SK-N-SH treated with all-trans-retinoic acid at 6 μM for 48 hours (cell line): ENCODE data around the gene FOXK1.
A peak's percentile ranks its signal among the peaks of the same experiment; 100 is the strongest.

Source experiments
- ATAC-seq: fragments of 200-7000 bp; cut with Tn5 transposase; 3 replicates; pipeline ENCODE4 v1.9.1; 2020; ENCODE audit warnings: mild to moderate bottlenecking, moderate library complexity
- ARNTL ChIP-seq: fragments of 450-650 bp; formaldehyde crosslinking; IDR thresholded peaks from 2 replicates; pipeline ENCODE4 v1.5.0; 2020; ENCODE audit warnings: low read depth, mild to moderate bottlenecking, moderate library complexity, borderline replicate concordance
- BACH2 ChIP-seq: fragments of 250-450 bp; sonication (Bioruptor Pico); IDR thresholded peaks from 2 replicates; pipeline ENCODE4 v1.9.0; 2021; ENCODE audit warnings: mild to moderate bottlenecking, borderline replicate concordance
- CSDC2 ChIP-seq: fragments of 250-450 bp; sonication (Bioruptor Pico); IDR thresholded peaks from 2 replicates; pipeline ENCODE4 v1.5.0; 2020; ENCODE audit warnings: mild to moderate bottlenecking, moderate library complexity
- ESRRG ChIP-seq: fragments of 250-450 bp; sonication (Bioruptor Pico); IDR thresholded peaks from 2 replicates; pipeline ENCODE4 v1.6.1; 2021; ENCODE audit warnings: mild to moderate bottlenecking
- GLIS3 ChIP-seq: fragments of 250-450 bp; sonication (Bioruptor Pico); IDR thresholded peaks from 2 replicates; pipeline ENCODE4 v1.5.0; 2020; ENCODE audit warnings: mild to moderate bottlenecking, moderate library complexity
- ISL1 ChIP-seq: fragments of 250-450 bp; sonication (Bioruptor Pico); IDR thresholded peaks from 2 replicates; pipeline ENCODE4 v2.1.2; 2022; ENCODE audit warnings: mild to moderate bottlenecking, moderate library complexity
- OSR1 ChIP-seq: fragments of 250-450 bp; sonication (Bioruptor Pico); IDR thresholded peaks from 2 replicates; pipeline ENCODE4 v1.8.0; 2022; ENCODE audit warnings: moderate library complexity, mild to moderate bottlenecking, inconsistent platforms
- PPARA ChIP-seq: fragments of 250-450 bp; sonication (Bioruptor Pico); IDR thresholded peaks from 2 replicates; pipeline ENCODE4 v1.5.0; 2020; ENCODE audit warnings: mild to moderate bottlenecking, borderline replicate concordance
- RARB ChIP-seq: fragments of 250-450 bp; sonication (Bioruptor Pico); IDR thresholded peaks from 2 replicates; pipeline ENCODE4 v1.8.0; 2021; ENCODE audit warnings: mild to moderate bottlenecking, moderate library complexity
- SNAI2 ChIP-seq: fragments of 250-450 bp; sonication (Bioruptor Pico); IDR thresholded peaks from 2 replicates; pipeline ENCODE4 v1.5.0; 2020; ENCODE audit warnings: mild to moderate bottlenecking, moderate library complexity
- TCF4 ChIP-seq: fragments of 250-450 bp; sonication (Bioruptor Pico); IDR thresholded peaks from 2 replicates; pipeline ENCODE4 v1.8.0; 2021; ENCODE audit warnings: mild to moderate bottlenecking, moderate library complexity, borderline replicate concordance
- TOX ChIP-seq: fragments of 250-450 bp; sonication (Bioruptor Pico); IDR thresholded peaks from 2 replicates; pipeline ENCODE4 v1.8.0; 2021; ENCODE audit warnings: mild to moderate bottlenecking, moderate library complexity, borderline replicate concordance
- ZC3H10 ChIP-seq: fragments of 250-450 bp; sonication (Bioruptor Pico); IDR thresholded peaks from 2 replicates; pipeline ENCODE4 v1.5.1; 2021; ENCODE audit warnings: mild to moderate bottlenecking, moderate library complexity
- ZFP30 ChIP-seq: fragments of 450-650 bp; formaldehyde crosslinking; IDR thresholded peaks from 2 replicates; pipeline ENCODE4 v1.5.0; 2022; ENCODE audit warnings: mild to moderate bottlenecking, moderate library complexity
- ZNF565 ChIP-seq: fragments of 450-650 bp; formaldehyde crosslinking; conservative IDR thresholded peaks from 2 replicates; pipeline ENCODE4 v1.5.0; 2020; ENCODE audit warnings: low read depth, mild to moderate bottlenecking, moderate library complexity
- ZNF70 ChIP-seq: fragments of 450-650 bp; formaldehyde crosslinking; IDR thresholded peaks from 2 replicates; pipeline ENCODE4 v1.5.0; 2020; ENCODE audit warnings: mild to moderate bottlenecking, moderate library complexity
- ZNF8 ChIP-seq: fragments of 450-650 bp; formaldehyde crosslinking; IDR thresholded peaks from 2 replicates; pipeline ENCODE4 v1.5.0; 2020; ENCODE audit warnings: mild to moderate bottlenecking, moderate library complexity
- TF ChIP-seq, protein P1 (sequence below): fragments of 250-450 bp; sonication (Bioruptor Pico); IDR thresholded peaks from 2 replicates; pipeline ENCODE4 v1.8.0; 2020; ENCODE audit warnings: mild to moderate bottlenecking, moderate library complexity, borderline replicate concordance
- TF ChIP-seq, protein P2 (sequence below): fragments of 250-450 bp; sonication (Bioruptor Pico); IDR thresholded peaks from 2 replicates; pipeline ENCODE4 v1.5.1; 2020; ENCODE audit warnings: low read depth, mild to moderate bottlenecking, moderate library complexity
- TF ChIP-seq, protein P3 (sequence below): fragments of 250-450 bp; sonication (Bioruptor Pico); IDR thresholded peaks from 2 replicates; pipeline ENCODE4 v1.5.1; 2021; ENCODE audit warnings: mild to moderate bottlenecking, moderate library complexity
- TF ChIP-seq, protein P4 (sequence below): fragments of 250-450 bp; sonication (Bioruptor Pico); IDR thresholded peaks from 2 replicates; pipeline ENCODE4 v1.8.0; 2021; ENCODE audit warnings: low read depth, mild to moderate bottlenecking, moderate library complexity, borderline replicate concordance

FOXK1 gene

DNA sequence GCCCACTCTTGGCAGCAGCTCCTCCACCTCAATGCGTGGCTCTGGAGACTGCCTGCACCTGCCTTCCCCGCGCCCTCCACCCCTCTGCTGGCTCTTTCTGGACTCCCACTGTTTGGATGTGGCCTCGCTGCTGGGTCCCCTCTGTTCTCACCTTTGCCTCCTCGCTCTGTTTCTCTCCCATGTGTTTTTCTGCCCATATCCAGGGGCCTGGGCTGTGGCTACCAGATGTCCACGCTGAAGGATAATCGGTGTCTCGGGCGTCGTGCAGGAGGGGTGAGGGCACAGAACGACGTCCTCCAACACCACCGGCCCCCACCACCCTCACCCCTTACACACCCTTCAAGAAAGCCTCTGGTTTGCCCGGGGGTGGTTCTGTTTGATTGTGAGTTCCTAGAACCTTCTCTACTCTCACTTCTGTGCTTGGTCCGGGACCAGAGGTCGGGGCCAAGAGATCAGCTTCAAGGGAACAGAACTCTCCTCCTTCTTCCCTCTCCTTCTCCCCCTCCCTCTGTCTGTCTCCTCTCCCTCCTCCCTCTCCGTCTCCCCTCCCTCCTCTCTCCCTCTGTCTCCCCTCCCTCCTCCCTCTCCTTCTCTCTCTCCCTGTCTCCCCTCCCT is 125.0 kb downstream of the FOXK1 start:
- TF ChIP-seq ARNTL (CRISPR knock-in tag), result no peak
- TF ChIP-seq RARB (CRISPR knock-in tag), result no peak
- TF ChIP-seq, protein P1, sequence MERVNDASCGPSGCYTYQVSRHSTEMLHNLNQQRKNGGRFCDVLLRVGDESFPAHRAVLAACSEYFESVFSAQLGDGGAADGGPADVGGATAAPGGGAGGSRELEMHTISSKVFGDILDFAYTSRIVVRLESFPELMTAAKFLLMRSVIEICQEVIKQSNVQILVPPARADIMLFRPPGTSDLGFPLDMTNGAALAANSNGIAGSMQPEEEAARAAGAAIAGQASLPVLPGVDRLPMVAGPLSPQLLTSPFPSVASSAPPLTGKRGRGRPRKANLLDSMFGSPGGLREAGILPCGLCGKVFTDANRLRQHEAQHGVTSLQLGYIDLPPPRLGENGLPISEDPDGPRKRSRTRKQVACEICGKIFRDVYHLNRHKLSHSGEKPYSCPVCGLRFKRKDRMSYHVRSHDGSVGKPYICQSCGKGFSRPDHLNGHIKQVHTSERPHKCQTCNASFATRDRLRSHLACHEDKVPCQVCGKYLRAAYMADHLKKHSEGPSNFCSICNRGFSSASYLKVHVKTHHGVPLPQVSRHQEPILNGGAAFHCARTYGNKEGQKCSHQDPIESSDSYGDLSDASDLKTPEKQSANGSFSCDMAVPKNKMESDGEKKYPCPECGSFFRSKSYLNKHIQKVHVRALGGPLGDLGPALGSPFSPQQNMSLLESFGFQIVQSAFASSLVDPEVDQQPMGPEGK, result no peak
- TF ChIP-seq SNAI2 (CRISPR knock-in tag), result no peak
- no peak for TF ChIP-seq TOX (CRISPR knock-in tag)
- no peak for TF ChIP-seq BACH2 (CRISPR knock-in tag)
- TF ChIP-seq ZNF70 (CRISPR knock-in tag), result no peak

DNA sequence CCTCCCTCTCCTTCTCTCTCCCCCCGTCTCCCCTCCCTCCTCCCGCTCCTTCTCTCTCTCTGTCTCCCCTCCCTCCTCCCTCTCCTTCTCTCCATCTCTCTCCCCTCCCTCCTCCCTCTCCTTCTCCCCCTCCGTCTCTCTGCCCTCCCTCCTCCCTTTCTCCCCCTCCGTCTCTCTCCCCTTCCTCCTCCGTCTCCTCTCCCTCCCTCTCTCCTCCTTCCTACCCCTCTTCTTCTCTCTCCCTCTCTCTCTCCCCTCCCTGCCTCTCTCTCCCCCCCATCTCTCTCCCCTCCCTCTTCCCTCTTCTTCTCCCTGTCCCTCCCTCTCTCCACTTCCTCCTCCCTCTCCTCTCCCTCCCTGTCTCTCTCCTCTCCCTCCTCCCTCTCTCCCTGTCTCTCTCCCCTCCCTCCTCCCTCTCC is 125.5 kb downstream of the FOXK1 start:
- no peak for ATAC-seq
- TF ChIP-seq ZFP30 (CRISPR knock-in tag) (no peak), ZNF8 (CRISPR knock-in tag) (no peak), ISL1 (CRISPR knock-in tag) (no peak), BACH2 (CRISPR knock-in tag) (no peak), ESRRG (CRISPR knock-in tag) (no peak), OSR1 (CRISPR knock-in tag) (no peak), ZNF70 (CRISPR knock-in tag) (no peak), CSDC2 (no peak), GLIS3 (CRISPR knock-in tag) (no peak), PPARA (no peak), SNAI2 (CRISPR knock-in tag) (no peak), ZNF565 (CRISPR knock-in tag) (no peak), ZC3H10 (CRISPR knock-in tag) (no peak), TOX (CRISPR knock-in tag) (no peak)
- TF ChIP-seq, protein P1, result no peak
- TF ChIP-seq, protein P2, sequence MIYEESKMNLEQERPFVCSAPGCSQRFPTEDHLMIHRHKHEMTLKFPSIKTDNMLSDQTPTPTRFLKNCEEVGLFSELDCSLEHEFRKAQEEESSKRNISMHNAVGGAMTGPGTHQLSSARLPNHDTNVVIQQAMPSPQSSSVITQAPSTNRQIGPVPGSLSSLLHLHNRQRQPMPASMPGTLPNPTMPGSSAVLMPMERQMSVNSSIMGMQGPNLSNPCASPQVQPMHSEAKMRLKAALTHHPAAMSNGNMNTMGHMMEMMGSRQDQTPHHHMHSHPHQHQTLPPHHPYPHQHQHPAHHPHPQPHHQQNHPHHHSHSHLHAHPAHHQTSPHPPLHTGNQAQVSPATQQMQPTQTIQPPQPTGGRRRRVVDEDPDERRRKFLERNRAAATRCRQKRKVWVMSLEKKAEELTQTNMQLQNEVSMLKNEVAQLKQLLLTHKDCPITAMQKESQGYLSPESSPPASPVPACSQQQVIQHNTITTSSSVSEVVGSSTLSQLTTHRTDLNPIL (CRISPR knock-in tag), result no peak
- TF ChIP-seq, protein P3, sequence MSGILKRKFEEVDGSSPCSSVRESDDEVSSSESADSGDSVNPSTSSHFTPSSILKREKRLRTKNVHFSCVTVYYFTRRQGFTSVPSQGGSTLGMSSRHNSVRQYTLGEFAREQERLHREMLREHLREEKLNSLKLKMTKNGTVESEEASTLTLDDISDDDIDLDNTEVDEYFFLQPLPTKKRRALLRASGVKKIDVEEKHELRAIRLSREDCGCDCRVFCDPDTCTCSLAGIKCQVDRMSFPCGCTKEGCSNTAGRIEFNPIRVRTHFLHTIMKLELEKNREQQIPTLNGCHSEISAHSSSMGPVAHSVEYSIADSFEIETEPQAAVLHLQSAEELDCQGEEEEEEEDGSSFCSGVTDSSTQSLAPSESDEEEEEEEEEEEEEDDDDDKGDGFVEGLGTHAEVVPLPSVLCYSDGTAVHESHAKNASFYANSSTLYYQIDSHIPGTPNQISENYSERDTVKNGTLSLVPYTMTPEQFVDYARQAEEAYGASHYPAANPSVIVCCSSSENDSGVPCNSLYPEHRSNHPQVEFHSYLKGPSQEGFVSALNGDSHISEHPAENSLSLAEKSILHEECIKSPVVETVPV (CRISPR knock-in tag), result no peak
- TF ChIP-seq, all 23 proteins: peak for 0

More for the DNA sequence above, 125.0 kb downstream of the FOXK1 start:
- ATAC-seq, result peak; percentile 13; the same call in 1 of the 3 replicates

DNA sequence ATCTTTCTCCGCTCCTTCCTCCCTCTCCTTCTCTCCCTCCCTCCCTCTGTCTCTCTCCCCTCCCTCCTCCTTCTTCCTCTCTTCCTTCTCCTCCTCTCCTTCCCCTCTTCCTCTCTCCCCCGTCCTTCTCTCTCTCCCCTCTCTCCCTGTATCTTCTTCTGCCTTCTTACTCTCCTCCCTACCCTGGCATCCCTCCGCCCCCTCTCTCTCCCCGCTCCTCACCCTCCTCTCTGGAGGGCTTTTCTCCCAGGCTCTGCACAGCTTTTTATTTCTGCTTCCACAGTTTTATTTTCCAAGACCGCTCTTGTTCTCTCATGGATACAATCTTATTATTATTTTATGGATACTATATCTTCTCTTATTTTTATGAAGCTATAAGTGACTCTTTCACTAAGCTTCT is 125.9 kb downstream of the FOXK1 start:
- ATAC-seq, result no peak

More for the DNA sequence above, 125.9 kb downstream of the FOXK1 start:
- TF ChIP-seq ZNF8 (CRISPR knock-in tag), result no peak
- TF ChIP-seq GLIS3 (CRISPR knock-in tag), result no peak
- TF ChIP-seq, protein P1, result no peak
- no peak for TF ChIP-seq CSDC2
- TF ChIP-seq TCF4 (CRISPR knock-in tag), result no peak
- TF ChIP-seq BACH2 (CRISPR knock-in tag), result no peak
- TF ChIP-seq, protein P4, sequence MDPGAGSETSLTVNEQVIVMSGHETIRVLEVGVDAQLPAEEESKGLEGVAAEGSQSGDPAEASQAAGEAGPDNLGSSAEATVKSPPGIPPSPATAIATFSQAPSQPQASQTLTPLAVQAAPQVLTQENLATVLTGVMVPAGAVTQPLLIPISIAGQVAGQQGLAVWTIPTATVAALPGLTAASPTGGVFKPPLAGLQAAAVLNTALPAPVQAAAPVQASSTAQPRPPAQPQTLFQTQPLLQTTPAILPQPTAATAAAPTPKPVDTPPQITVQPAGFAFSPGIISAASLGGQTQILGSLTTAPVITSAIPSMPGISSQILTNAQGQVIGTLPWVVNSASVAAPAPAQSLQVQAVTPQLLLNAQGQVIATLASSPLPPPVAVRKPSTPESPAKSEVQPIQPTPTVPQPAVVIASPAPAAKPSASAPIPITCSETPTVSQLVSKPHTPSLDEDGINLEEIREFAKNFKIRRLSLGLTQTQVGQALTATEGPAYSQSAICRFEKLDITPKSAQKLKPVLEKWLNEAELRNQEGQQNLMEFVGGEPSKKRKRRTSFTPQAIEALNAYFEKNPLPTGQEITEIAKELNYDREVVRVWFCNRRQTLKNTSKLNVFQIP (CRISPR knock-in tag), result no peak
- no peak for TF ChIP-seq ZFP30 (CRISPR knock-in tag)
- no peak for TF ChIP-seq ARNTL (CRISPR knock-in tag)
- TF ChIP-seq, all 23 proteins: peak for 0
